Thyroid gland (tissue), 4 donors: ENCODE data around the gene KLF3.

Source experiments
- POLR2A ChIP-seq, 2 donors: fragments of 450-650 bp; IDR thresholded peaks; one replicate each; pipeline ENCODE4 v1.6.1; 2017; ENCODE audit warnings: antibody characterized with exemption in 2 of 2, mild to moderate bottlenecking in 2 of 2, moderate library complexity in 1 of 2
- TF ChIP-seq, protein P1 (sequence below), 6 experiments: fragments of 200-600 bp in 3 of 6; fragments of 450-650 bp in 3 of 6; sonication (generic) in 3 of 6; IDR thresholded peaks; one replicate each; pipeline ENCODE4 v1.5.1; 2016 to 2019; ENCODE audit warnings: antibody characterized with exemption in 6 of 6, mild to moderate bottlenecking in 2 of 6, inconsistent platforms in 1 of 6, moderate library complexity in 1 of 6

DNA sequence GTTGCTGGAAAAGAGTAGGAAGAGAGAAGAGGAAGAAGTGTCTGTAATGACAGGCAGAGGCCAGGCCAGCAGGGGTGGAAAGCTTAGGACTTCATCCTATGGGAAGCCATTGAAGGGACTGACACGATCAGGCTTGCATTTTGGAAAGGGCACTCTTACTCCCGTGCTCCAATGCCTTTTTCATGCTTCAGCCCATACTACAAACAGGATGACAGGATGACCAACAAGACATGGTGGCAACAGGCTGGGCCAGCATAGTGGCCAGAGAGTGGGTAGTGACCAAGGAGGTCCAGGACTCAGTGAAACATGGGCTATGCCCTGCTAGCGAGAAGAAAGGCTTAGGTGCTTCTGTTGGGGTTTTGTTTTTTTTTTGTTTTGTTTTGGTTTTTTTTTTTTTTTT is 2.6 kb upstream of the KLF3 start:
- TF ChIP-seq, protein P1, sequence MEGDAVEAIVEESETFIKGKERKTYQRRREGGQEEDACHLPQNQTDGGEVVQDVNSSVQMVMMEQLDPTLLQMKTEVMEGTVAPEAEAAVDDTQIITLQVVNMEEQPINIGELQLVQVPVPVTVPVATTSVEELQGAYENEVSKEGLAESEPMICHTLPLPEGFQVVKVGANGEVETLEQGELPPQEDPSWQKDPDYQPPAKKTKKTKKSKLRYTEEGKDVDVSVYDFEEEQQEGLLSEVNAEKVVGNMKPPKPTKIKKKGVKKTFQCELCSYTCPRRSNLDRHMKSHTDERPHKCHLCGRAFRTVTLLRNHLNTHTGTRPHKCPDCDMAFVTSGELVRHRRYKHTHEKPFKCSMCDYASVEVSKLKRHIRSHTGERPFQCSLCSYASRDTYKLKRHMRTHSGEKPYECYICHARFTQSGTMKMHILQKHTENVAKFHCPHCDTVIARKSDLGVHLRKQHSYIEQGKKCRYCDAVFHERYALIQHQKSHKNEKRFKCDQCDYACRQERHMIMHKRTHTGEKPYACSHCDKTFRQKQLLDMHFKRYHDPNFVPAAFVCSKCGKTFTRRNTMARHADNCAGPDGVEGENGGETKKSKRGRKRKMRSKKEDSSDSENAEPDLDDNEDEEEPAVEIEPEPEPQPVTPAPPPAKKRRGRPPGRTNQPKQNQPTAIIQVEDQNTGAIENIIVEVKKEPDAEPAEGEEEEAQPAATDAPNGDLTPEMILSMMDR (IDR thresholded peaks at IDR 0.05): no peak
- no peak for TF ChIP-seq POLR2A (IDR thresholded peaks at IDR 0.05)
